ENCODE results near the gene MACROD2.
A peak's percentile ranks its signal among the peaks of the same experiment; 100 is the strongest.

Gene MACROD2

DNA sequence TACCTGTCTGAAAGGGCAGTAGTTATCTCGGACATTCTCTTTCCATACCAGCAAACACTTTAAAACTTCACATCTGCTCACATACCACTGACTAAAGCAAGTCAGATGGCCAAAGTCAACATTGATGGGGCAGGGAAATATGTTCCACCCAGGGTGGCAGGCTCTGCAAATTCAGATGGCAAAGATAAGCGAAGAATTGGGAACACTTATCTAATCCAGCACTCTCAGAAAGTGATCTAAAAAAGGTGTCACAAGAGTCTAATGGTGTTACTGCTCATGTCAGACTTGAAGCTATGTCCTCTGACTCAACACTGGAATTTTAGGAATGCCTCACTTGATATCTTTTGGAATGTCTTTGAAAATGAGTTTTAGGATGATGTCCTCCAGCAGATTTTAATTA lies 1491.7 kb downstream of the MACROD2 start:
- H3K4me3 ChIP-seq (ENCODE audit: low read depth, low read length): no peak overlapping the region
- no peak for TF ChIP-seq CTCF (IDR thresholded peaks at IDR 0.05; ENCODE audit: low read depth, low read length, missing control alignments)
- no peak for DNase-seq (ENCODE audit: low read depth)
- in situ Hi-C loops (cut with HindIII; ENCODE audit: low sequenced_read_pairs): no loop called here

DNA sequence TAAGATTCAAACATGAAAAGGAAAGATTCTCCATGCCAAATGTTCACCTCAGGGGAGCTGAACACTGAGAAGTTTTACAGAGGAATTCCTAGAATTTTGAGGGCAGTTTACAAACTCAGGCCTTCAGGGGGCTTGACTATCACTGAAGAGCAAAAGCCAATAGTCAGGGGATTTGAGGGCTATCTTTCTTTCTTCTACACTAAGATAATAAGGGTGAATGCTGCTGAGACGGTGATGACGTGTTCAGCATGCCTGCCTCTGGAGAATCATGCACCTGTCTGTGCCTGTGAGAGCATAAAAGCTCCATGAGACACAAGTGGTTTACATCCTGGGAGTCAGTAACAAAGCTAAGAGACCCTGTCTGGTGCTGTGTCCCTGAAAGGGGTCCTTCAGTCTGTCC lies 1492.4 kb downstream of the MACROD2 start:
- TF ChIP-seq CTCF (IDR thresholded peaks at IDR 0.05; ENCODE audit: low read depth, low read length, missing control alignments): no peak
- DNase-seq (ENCODE audit: low read depth): no peak
- in situ Hi-C loops (cut with HindIII; ENCODE audit: low sequenced_read_pairs): no loop called here
- H3K4me3 ChIP-seq (ENCODE audit: low read depth, low read length): no peak overlapping the region

DNA sequence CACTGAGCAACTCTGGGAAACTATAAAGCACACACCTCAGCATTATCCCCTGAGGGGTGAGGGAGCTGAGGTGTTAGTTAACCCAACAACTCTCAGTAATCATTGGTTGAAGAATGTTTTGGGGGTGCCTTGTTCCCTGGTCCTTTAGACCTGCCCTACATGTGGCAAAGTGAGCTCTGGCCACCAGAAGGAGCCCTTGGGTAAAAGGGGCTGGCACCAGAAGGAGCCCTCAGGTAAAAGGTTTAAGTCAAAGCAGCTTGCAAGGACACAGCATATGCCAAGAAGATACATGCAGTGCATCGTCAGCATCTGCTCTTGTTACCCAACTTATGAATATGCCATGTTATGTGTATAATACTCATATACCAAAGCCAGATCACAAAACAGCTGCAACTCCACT lies 1496.3 kb downstream of the MACROD2 start:
- no peak for DNase-seq (ENCODE audit: low read depth)
- in situ Hi-C loops (cut with HindIII; ENCODE audit: low sequenced_read_pairs): no loop called here
- H3K4me3 ChIP-seq (ENCODE audit: low read depth, low read length): no peak overlapping the region
- peak; percentile 23 for TF ChIP-seq CTCF (IDR thresholded peaks at IDR 0.05; ENCODE audit: low read depth, low read length, missing control alignments)

GRCh38 chr20:15494851-15495250 lies 1499.5 kb downstream of the MACROD2 start:
- in situ Hi-C loops (cut with HindIII; ENCODE audit: low sequenced_read_pairs): no loop called here
- no peak for DNase-seq (ENCODE audit: low read depth)
- TF ChIP-seq CTCF (IDR thresholded peaks at IDR 0.05; ENCODE audit: low read depth, low read length, missing control alignments): no peak
- H3K4me3 ChIP-seq (ENCODE audit: low read depth, low read length): no peak overlapping the region

- in situ Hi-C loops (cut with HindIII; ENCODE audit: low sequenced_read_pairs): no loop called here
- DNase-seq (ENCODE audit: low read depth): no peak
- no peak overlapping the region for H3K4me3 ChIP-seq (ENCODE audit: low read depth, low read length)
- no peak for TF ChIP-seq CTCF (IDR thresholded peaks at IDR 0.05; ENCODE audit: low read depth, low read length, missing control alignments)
Measured at GRCh38 chr20:15496501-15497039, 1501.3 kb downstream of the MACROD2 start.

DNA sequence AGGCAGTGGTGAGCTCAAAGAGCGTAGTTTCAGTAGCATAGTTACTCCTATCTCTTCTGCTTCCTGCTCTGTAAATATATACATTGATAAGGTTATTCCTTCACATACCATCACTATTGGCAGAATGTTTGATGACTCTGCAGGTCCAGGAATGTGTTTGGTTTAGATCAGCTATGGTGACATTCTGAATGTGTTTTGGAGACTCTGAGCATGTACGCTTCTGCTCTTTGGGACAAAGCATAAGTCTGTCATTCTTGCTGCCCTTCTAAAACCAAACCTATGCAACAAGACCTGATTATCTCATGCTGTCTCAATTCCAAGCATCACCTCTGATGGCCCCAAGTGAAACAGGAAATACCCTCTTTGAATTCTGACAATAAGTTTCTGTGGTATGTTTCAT lies 1503.6 kb downstream of the MACROD2 start:
- in situ Hi-C loops (cut with HindIII; ENCODE audit: low sequenced_read_pairs): no loop called here
- DNase-seq (ENCODE audit: low read depth): no peak
- TF ChIP-seq CTCF (IDR thresholded peaks at IDR 0.05; ENCODE audit: low read depth, low read length, missing control alignments): no peak

DNA sequence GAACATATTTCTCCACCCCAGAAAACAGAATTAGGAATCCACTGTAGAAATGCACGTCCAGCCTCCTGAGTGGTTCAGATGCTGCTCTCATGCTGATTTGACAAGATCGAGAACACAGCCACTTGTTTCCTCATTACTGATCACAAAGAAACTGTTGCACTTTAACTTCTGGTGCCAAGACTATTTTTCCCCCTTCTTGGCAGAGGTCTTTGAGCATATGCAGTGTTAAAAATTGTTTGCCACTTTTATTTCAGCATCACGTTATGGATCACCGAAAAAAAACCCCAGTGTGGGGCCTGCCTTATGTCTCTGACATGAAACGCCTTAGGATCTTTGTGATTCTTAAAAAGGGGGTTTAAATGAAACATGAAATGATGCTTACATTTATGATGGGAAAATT lies 1511.0 kb downstream of the MACROD2 start:
- in situ Hi-C loops (cut with HindIII; ENCODE audit: low sequenced_read_pairs): no loop called here
- no peak overlapping the region for H3K4me3 ChIP-seq (ENCODE audit: low read depth, low read length)
- no peak for DNase-seq (ENCODE audit: low read depth)
- TF ChIP-seq CTCF (IDR thresholded peaks at IDR 0.05; ENCODE audit: low read depth, low read length, missing control alignments): no peak

More for the DNA sequence above, 1503.6 kb downstream of the MACROD2 start:
- H3K4me3 ChIP-seq (ENCODE audit: low read depth, low read length): no peak overlapping the region

Measured in astrocyte of the cerebellum (primary cell).